SU-DHL-6 (cell line): ENCODE results near the gene GPR42.

Experiments
- EZH2phosphoT487 ChIP-seq: fragments of 200-600 bp; sonication (generic), shearing (Covaris generic); conservative IDR thresholded peaks from 2 replicates; pipeline ENCODE4 v1.6.1; 2018; ENCODE audit warnings: mild to moderate bottlenecking, antibody characterized with exemption, low read length, moderate library complexity, mixed read lengths
- TF ChIP-seq, protein P1 (sequence below): fragments of 200-600 bp; sonication (generic); IDR thresholded peaks from one replicate; pipeline ENCODE4 v1.5.1; 2017; ENCODE audit warnings: antibody characterized with exemption, mild to moderate bottlenecking, low read length, moderate library complexity; ENCODE audit not compliant: insufficient read depth, poor library complexity, severe bottlenecking

DNA sequence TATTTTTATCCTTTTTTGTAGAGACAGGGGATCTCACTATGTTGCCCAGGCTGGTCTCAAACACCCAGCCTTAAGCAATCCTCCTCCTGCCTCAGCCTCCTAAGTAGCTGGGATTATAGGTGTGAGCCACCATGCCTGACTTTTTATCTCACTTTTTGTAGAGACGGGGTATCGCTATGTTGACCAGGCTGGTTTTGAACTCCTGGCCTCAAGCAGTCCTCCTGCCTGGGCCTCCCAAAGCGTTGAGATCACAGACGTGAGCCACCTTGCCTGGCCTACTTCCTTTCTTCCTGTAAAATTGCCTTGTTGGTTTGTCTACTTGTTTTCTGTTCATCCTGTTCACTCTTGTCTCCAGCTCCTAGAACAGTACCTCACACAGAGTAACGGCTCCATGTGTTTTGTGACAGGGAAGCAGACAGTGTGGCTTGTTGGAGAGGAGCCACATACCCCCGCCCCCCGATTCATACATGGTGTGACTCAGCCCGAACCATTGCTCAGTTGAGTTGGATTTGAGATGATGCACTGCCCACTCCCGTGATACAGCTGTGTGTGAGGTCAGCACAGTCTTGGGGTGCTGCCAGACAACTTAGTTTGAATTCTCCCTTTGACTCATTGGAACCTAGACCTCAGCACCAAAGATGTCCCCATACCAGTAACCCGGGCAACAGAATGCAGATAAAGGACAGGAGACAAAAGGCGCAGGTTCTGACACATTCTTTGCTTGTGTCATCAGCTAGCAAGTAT is 34.2 kb downstream of the GPR42 start:
- TF ChIP-seq, protein P1, sequence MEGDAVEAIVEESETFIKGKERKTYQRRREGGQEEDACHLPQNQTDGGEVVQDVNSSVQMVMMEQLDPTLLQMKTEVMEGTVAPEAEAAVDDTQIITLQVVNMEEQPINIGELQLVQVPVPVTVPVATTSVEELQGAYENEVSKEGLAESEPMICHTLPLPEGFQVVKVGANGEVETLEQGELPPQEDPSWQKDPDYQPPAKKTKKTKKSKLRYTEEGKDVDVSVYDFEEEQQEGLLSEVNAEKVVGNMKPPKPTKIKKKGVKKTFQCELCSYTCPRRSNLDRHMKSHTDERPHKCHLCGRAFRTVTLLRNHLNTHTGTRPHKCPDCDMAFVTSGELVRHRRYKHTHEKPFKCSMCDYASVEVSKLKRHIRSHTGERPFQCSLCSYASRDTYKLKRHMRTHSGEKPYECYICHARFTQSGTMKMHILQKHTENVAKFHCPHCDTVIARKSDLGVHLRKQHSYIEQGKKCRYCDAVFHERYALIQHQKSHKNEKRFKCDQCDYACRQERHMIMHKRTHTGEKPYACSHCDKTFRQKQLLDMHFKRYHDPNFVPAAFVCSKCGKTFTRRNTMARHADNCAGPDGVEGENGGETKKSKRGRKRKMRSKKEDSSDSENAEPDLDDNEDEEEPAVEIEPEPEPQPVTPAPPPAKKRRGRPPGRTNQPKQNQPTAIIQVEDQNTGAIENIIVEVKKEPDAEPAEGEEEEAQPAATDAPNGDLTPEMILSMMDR: no peak
- TF ChIP-seq EZH2phosphoT487: no peak
